ENCODE results near the gene PTPRU.

- TF ChIP-seq EZH2 (IDR thresholded peaks at IDR 0.05) = no peak
- no peak for TF ChIP-seq POLR2AphosphoS5 (IDR thresholded peaks at IDR 0.05; ENCODE audit: borderline replicate concordance, low read depth, low read length)
Observed at GRCh38 chr1:29355375-29355774, 119.1 kb downstream of the PTPRU start.

Measured in SK-N-MC (cell line).